ENCODE data around the gene CEMIP2. TPM values are rescaled to one million over a fixed set of nuclear protein-coding genes. Genes with fewer than 3 reads are reported as not detected.

The CEMIP2 gene
- total RNA-seq, 4 donors from 2014 or later: 7.4 to 50.7 (median 30.5) TPM

- Histone ChIP-seq H3K27ac (no peak overlapping the region), H3K36me3 (no peaks in the 10 kb centered on the region), H3K27me3 (no peaks in the 10 kb centered on the region), H3K4me1 (no peaks in the 10 kb centered on the region), H3K9me3 (no peaks in the 10 kb centered on the region), H3K4me3 (no peak overlapping the region)
- TF ChIP-seq POLR2A (IDR thresholded peaks at IDR 0.05): no peak
- no peak for TF ChIP-seq CTCF (IDR thresholded peaks at IDR 0.05)
- intact Hi-C loops (cut with DNase I; ENCODE audit: low total_unique reads): no loop called here
- no peak for DNase-seq
These were observed 5.2 kb downstream of the CEMIP2 start for GRCh38 chr9:71762900-71763653.

GRCh38 chr9:71761938-71762353 lies 6.4 kb downstream of the CEMIP2 start:
- intact Hi-C loops (cut with DNase I; ENCODE audit: low total_unique reads): no loop called here
- Histone ChIP-seq H3K4me3 (no peak overlapping the region), H3K27me3 (no peaks in the 10 kb centered on the region), H3K36me3 (no peaks in the 10 kb centered on the region), H3K27ac (no peak overlapping the region), H3K9me3 (no peaks in the 10 kb centered on the region), H3K4me1 (no peaks in the 10 kb centered on the region)
- no peak for TF ChIP-seq CTCF (IDR thresholded peaks at IDR 0.05)
- TF ChIP-seq POLR2A (IDR thresholded peaks at IDR 0.05): no peak
- DNase-seq: no peak

GRCh38 chr9:71760901-71761300 lies 7.4 kb downstream of the CEMIP2 start:
- Histone ChIP-seq H3K4me1 (no peaks in the 10 kb centered on the region), H3K27me3 (no peaks in the 10 kb centered on the region), H3K36me3 (no peaks in the 10 kb centered on the region), H3K27ac (no peak overlapping the region), H3K9me3 (no peaks in the 10 kb centered on the region), H3K4me3 (no peak overlapping the region)
- no peak for DNase-seq
- TF ChIP-seq POLR2A (IDR thresholded peaks at IDR 0.05): no peak
- no peak for TF ChIP-seq CTCF (IDR thresholded peaks at IDR 0.05)
- intact Hi-C loops (cut with DNase I; ENCODE audit: low total_unique reads): no loop called here

- Histone ChIP-seq H3K4me3 (no peak overlapping the region), H3K4me1 (no peaks in the 10 kb centered on the region), H3K27me3 (no peaks in the 10 kb centered on the region), H3K36me3 (no peaks in the 10 kb centered on the region), H3K27ac (no peak overlapping the region), H3K9me3 (no peaks in the 10 kb centered on the region)
- TF ChIP-seq POLR2A (IDR thresholded peaks at IDR 0.05) (no peak), CTCF (IDR thresholded peaks at IDR 0.05) (no peak)
- intact Hi-C loops (cut with DNase I; ENCODE audit: low total_unique reads): no loop called here
- DNase-seq: no peak
These were observed 9.5 kb downstream of the CEMIP2 start for GRCh38 chr9:71758785-71759184.

GRCh38 chr9:71758277-71758676 lies 10.0 kb downstream of the CEMIP2 start:
- no peaks in the 10 kb centered on the region for H3K36me3 ChIP-seq
- intact Hi-C loops (cut with DNase I; ENCODE audit: low total_unique reads): no loop called here
- no peaks in the 10 kb centered on the region for H3K9me3 ChIP-seq
- no peak overlapping the region for H3K4me3 ChIP-seq
- H3K4me1 ChIP-seq: no peaks in the 10 kb centered on the region
- DNase-seq: no peak
- no peaks in the 10 kb centered on the region for H3K27me3 ChIP-seq
- H3K27ac ChIP-seq: no peak overlapping the region
- TF ChIP-seq POLR2A (IDR thresholded peaks at IDR 0.05): no peak
- no peak for TF ChIP-seq CTCF (IDR thresholded peaks at IDR 0.05)

All from uterus (tissue), 4 donors.